Immature natural killer cell (primary cell): Measurements from ENCODE around the gene FAM118B. TPM values are rescaled to one million over a fixed set of nuclear protein-coding genes. Genes with fewer than 3 reads are reported as not detected.
"Not testable (repeated sequence)": the region's sequence is repeated elsewhere in the genome, so short reads cannot be mapped to it uniquely, and the experiment has no call there.

Source experiments
- DNase-seq, 3 donors: peaks; one replicate each; pipeline ENCODE4 v3.0.0; 2022; ENCODE audit warnings: mixed read lengths in 1 of 3
- H3K27ac Mint-ChIP-seq, 6 donors: one replicate each; pipeline ENCODE4 v1.8.0; 2020; ENCODE audit warnings: mixed read lengths in 6 of 6, mild to moderate bottlenecking in 5 of 6, inconsistent platforms in 4 of 6, moderate library complexity in 3 of 6
- H3K27me3 Mint-ChIP-seq, 3 donors: one replicate each; pipeline ENCODE4 v1.8.0; 2020 to 2021; ENCODE audit warnings: low read depth in 3 of 3, mild to moderate bottlenecking in 3 of 3, mixed read lengths in 3 of 3, moderate library complexity in 3 of 3, inconsistent platforms in 1 of 3
- H3K36me3 Mint-ChIP-seq, 3 donors: one replicate each; pipeline ENCODE4 v1.8.0; 2020; ENCODE audit warnings: mixed read lengths in 3 of 3, inconsistent platforms in 2 of 3, mild to moderate bottlenecking in 2 of 3
- H3K4me1 Mint-ChIP-seq, 2 donors: one replicate each; pipeline ENCODE4 v1.8.0; 2020; ENCODE audit warnings: inconsistent platforms in 2 of 2, mild to moderate bottlenecking in 2 of 2, mixed read lengths in 2 of 2, moderate library complexity in 1 of 2
- H3K4me3 Mint-ChIP-seq, 5 donors: one replicate each; pipeline ENCODE4 v1.8.0; 2020; ENCODE audit warnings: mild to moderate bottlenecking in 5 of 5, mixed read lengths in 5 of 5, inconsistent platforms in 3 of 5, moderate library complexity in 3 of 5
- H3K9me3 Mint-ChIP-seq, 6 donors: one replicate each; pipeline ENCODE4 v1.8.0; 2020; ENCODE audit warnings: mild to moderate bottlenecking in 6 of 6, mixed read lengths in 6 of 6, inconsistent platforms in 4 of 6, moderate library complexity in 3 of 6
- polyA plus RNA-seq, 3 donors: library from polyadenylated mRNA; unstranded; fragments of 300-500 nt; fragmentation: Illumina TruSeq; gene quantifications; one replicate each; pipeline ENCODE4 v1.2.3, GENCODE V29; 2021

FAM118B gene
- polyA plus RNA-seq, 3 donors from 2014 or later: 11.5 to 21.1 (median 13.7) TPM

- DNase-seq: no peak
- Mint-ChIP-seq H3K36me3 (peaks cover 13 to 24% (median 16%) of the 10 kb centered on the region in 3 donors), H3K4me1 (peaks cover 62 to 72% of the 10 kb centered on the region in 2 donors), H3K27ac (peak overlapping the region in 5 of 6 donors; percentile 13 to 76 (median 20)), H3K27me3 (peaks cover 0 to 3% (median 0%) of the 10 kb centered on the region in 3 donors), H3K9me3 (no peaks in the 10 kb centered on the region), H3K4me3 (no peak overlapping the region)
These were observed 96.7 kb downstream of the FAM118B start for GRCh38 chr11:126308271-126308671.

DNA sequence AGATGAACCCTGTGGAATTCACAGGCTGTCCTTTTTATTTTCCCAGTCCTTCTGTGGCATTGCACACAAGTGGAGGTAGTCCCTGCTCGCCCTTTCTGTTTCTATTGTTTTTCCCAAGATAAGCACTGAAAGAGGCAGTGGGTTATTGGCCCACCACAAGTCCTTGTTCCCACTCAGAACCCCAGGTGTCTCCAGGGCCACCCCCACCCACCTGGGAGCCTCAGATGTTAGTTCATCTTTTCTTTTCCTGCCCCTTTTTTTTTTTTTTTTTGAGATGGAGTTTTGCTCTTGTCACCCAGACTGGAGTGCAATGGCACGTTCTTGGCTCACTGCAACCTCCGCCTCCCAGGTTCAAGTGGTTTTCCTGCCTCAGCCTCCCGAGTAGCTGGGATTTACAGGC lies 97.2 kb downstream of the FAM118B start:
- not testable (repeated sequence) for H3K4me3 Mint-ChIP-seq, H3K27me3 Mint-ChIP-seq, DNase-seq, H3K9me3 Mint-ChIP-seq, H3K27ac Mint-ChIP-seq
- H3K36me3 Mint-ChIP-seq: peaks cover 13 to 27% (median 16%) of the 10 kb centered on the region in 3 donors
- H3K4me1 Mint-ChIP-seq: peaks cover 64 to 72% of the 10 kb centered on the region in 2 donors

DNA sequence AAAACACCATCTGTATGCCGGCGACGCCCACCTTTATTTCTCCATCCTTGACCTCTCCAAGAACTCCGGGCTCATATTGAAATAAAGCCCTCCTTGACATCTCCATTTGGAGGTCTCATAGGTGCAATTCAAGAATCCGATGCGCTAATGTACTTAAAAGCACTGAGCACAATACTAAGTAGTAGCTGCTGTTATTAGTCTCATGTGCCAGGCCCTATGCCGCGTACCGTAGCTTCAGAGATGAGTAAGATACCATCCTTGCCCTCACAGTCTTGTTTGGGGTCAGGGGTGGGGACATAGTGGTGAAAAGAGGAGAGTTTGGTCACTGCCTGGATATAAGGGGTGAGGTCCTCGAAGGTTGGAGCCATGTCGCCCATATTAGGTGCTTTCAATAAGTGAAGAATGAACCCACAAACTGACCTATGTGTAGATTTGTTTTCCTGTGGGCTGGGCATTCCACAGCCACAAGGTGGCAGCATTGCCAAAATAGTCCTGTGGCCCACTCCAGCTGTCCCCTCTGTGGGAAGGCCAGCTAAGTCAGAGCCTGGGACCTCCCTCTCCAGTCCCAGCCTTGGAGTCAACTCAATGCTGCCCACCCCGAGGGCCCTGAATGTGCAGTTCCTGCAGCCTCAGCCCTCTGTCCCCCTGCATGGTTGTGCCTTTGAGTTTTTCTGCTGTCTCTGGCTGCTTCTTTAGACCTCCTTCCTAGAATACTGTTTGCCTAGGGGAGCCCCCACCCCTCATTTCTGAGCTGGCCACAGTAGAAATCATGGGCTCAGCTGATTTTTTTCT lies 98.8 kb downstream of the FAM118B start:
- Mint-ChIP-seq H3K27ac (peak overlapping the region; percentile 85 to 98 (median 92)), H3K27me3 (peaks cover 0 to 2% (median 0%) of the 10 kb centered on the region in 3 donors), H3K4me1 (peaks cover 62 to 67% of the 10 kb centered on the region in 2 donors), H3K4me3 (peak overlapping the region; percentile 5 to 84 (median 56)), H3K36me3 (peaks cover 19 to 33% (median 19%) of the 10 kb centered on the region in 3 donors), H3K9me3 (no peaks in the 10 kb centered on the region)
- DNase-seq: peak; percentile 69 to 74 (median 70)

- H3K27me3 Mint-ChIP-seq: peaks cover 0 to 2% (median 0%) of the 10 kb centered on the region in 3 donors
- DNase-seq: no peak
- peak overlapping the region; percentile 85 to 98 (median 92) for H3K27ac Mint-ChIP-seq
- H3K4me3 Mint-ChIP-seq: peak overlapping the region; percentile 5 to 84 (median 72)
- H3K36me3 Mint-ChIP-seq: peaks cover 20 to 30% (median 21%) of the 10 kb centered on the region in 3 donors
- H3K4me1 Mint-ChIP-seq: peaks cover 58 to 62% of the 10 kb centered on the region in 2 donors
- H3K9me3 Mint-ChIP-seq: no peaks in the 10 kb centered on the region
These were observed 99.4 kb downstream of the FAM118B start for GRCh38 chr11:126310992-126311310.

- Mint-ChIP-seq H3K4me3 (peak overlapping the region; percentile 51 to 84 (median 72)), H3K36me3 (peaks cover 25 to 35% (median 26%) of the 10 kb centered on the region in 3 donors)
- DNase-seq: peak; percentile 48 to 63 (median 53)
These were observed 100.1 kb downstream of the FAM118B start for GRCh38 chr11:126311401-126312291.

More at GRCh38 chr11:126311401-126312291, 100.1 kb downstream of the FAM118B start:
- Mint-ChIP-seq H3K27me3 (peaks cover 0 to 2% (median 0%) of the 10 kb centered on the region in 3 donors), H3K4me1 (peaks cover 61 to 65% of the 10 kb centered on the region in 2 donors), H3K9me3 (no peaks in the 10 kb centered on the region), H3K27ac (peak overlapping the region; percentile 85 to 98 (median 92))

Other genes with a start within 250 kb of the FAM118B start
- gene CDON, start 148.9 kb upstream of the FAM118B start, polyA plus RNA-seq: not detected
- gene RPUSD4, start 132 bp upstream of the FAM118B start, polyA plus RNA-seq: 10 to 100 TPM in 2 of 3 donors, 1 to 10 TPM in 1; 4.5 to 15.0 (median 10.5) TPM
- 100 to 1,000 TPM in 2 of 3 donors, 10 to 100 TPM in 1; 67.7 to 161 (median 150) TPM for gene SRPRA, start 57.1 kb downstream of the FAM118B start, polyA plus RNA-seq
- 10 to 100 TPM; 19.0 to 37.0 (median 20.5) TPM for gene FOXRED1, start 57.4 kb downstream of the FAM118B start, polyA plus RNA-seq
- gene TIRAP, start 71.3 kb downstream of the FAM118B start, polyA plus RNA-seq: 10 to 100 TPM in 1 of 3 donors, 1 to 10 TPM in 2; 6.0 to 15.6 (median 6.5) TPM
- 10 to 100 TPM; 33.1 to 65.7 (median 40.6) TPM for gene DCPS, start 92.3 kb downstream of the FAM118B start, polyA plus RNA-seq
- gene ST3GAL4, start 143.9 kb downstream of the FAM118B start, polyA plus RNA-seq: 10 to 100 TPM; 25.0 to 31.7 (median 30.9) TPM